GM23338 (cell line): ENCODE results near the gene TIE1. TPM values are rescaled to one million over a fixed set of nuclear protein-coding genes. Genes with fewer than 3 reads are reported as not detected.
A peak's percentile ranks its signal among the peaks of the same experiment; 100 is the strongest.

Experiments used
- ATAC-seq: fragments of 200-7000 bp; cut with Tn5 transposase; 3 replicates; pipeline ENCODE4 v1.9.1; 2020
- DNase-seq: peaks from one replicate; pipeline ENCODE4 v3.0.0-alpha.2; 2015; ENCODE audit warnings: low spot score
- H2AFZ ChIP-seq: fragments of 200-600 bp; sonication (generic); 2 replicates; pipeline ENCODE4 v1.8.0; 2016; ENCODE audit warnings: antibody characterized with exemption, mild to moderate bottlenecking, moderate library complexity
- H3F3A ChIP-seq: fragments of 200-600 bp; sonication (generic); replicated peaks from 2 replicates; pipeline ENCODE4 v1.8.0; 2017; ENCODE audit warnings: antibody characterized with exemption, mixed run types, low read depth
- H3K27ac ChIP-seq: fragments of 200-600 bp; sonication (generic); 2 replicates; pipeline ENCODE4 v1.6.1; 2016; ENCODE audit warnings: low read depth
- H3K27me3 ChIP-seq: fragments of 200-600 bp; sonication (generic); 2 replicates; pipeline ENCODE4 v1.8.0; 2016; ENCODE audit warnings: mild to moderate bottlenecking, mixed run types, moderate library complexity; ENCODE audit not compliant: insufficient read depth
- H3K36me3 ChIP-seq: fragments of 200-600 bp; sonication (generic); 2 replicates; pipeline ENCODE4 v1.8.0; 2016; ENCODE audit warnings: mild to moderate bottlenecking; ENCODE audit not compliant: insufficient read depth
- H3K4me1 ChIP-seq: fragments of 200-600 bp; sonication (generic); 2 replicates; pipeline ENCODE4 v1.8.0; 2016; ENCODE audit warnings: mild to moderate bottlenecking, moderate library complexity; ENCODE audit not compliant: insufficient read depth
- H3K4me2 ChIP-seq: fragments of 200-600 bp; sonication (generic); 2 replicates; pipeline ENCODE4 v1.7.1; 2017; ENCODE audit warnings: mixed run types
- H3K4me3 ChIP-seq: fragments of 200-600 bp; sonication (generic); 2 replicates; pipeline ENCODE4 v1.6.1; 2016; ENCODE audit warnings: mixed run types
- H3K79me2 ChIP-seq: fragments of 200-600 bp; sonication (generic); replicated peaks from 2 replicates; pipeline ENCODE4 v1.8.0; 2017; ENCODE audit warnings: mild to moderate bottlenecking; ENCODE audit not compliant: insufficient read depth
- H3K9me2 ChIP-seq: fragments of 200-600 bp; sonication (generic); 2 replicates; pipeline ENCODE4 v1.8.0; 2017; ENCODE audit not compliant: insufficient read depth
- H4K20me1 ChIP-seq: fragments of 200-600 bp; sonication (generic); replicated peaks from 2 replicates; pipeline ENCODE4 v1.8.0; 2017; ENCODE audit warnings: mild to moderate bottlenecking; ENCODE audit not compliant: insufficient read depth
- H3K27ac Mint-ChIP-seq: 2 replicates; pipeline ENCODE4 v1.8.0; 2020; ENCODE audit warnings: inconsistent platforms, mild to moderate bottlenecking, moderate library complexity, mixed read lengths
- H3K27me3 Mint-ChIP-seq: 3 replicates; pipeline ENCODE4 v1.8.0; 2022; ENCODE audit warnings: low read depth, mild to moderate bottlenecking, moderate library complexity, mixed read lengths, inconsistent platforms; ENCODE audit not compliant: insufficient read depth, poor library complexity
- H3K36me3 Mint-ChIP-seq: 3 replicates; pipeline ENCODE4 v1.8.0; 2021; ENCODE audit warnings: low read depth, mild to moderate bottlenecking, inconsistent platforms, moderate library complexity, mixed read lengths
- H3K4me1 Mint-ChIP-seq: 3 replicates; pipeline ENCODE4 v1.8.0; 2020; ENCODE audit warnings: mild to moderate bottlenecking, inconsistent platforms, mixed read lengths
- H3K4me3 Mint-ChIP-seq: 3 replicates; pipeline ENCODE4 v1.8.0; 2021; ENCODE audit warnings: moderate library complexity, mild to moderate bottlenecking, inconsistent platforms, mixed read lengths
- H3K9me3 Mint-ChIP-seq: 3 replicates; pipeline ENCODE4 v1.8.0; 2020; ENCODE audit warnings: moderate library complexity, mild to moderate bottlenecking, inconsistent platforms, mixed read lengths
- CREB1 ChIP-seq: fragments of 250-450 bp; sonication (Bioruptor Pico); IDR thresholded peaks from 2 replicates; pipeline ENCODE4 v1.5.0; 2020; ENCODE audit warnings: low read depth, mild to moderate bottlenecking, moderate library complexity
- CTCF ChIP-seq, 2 experiments: fragments of 200-600 bp in 1 of 2; sonication (generic) in 1 of 2; conservative IDR thresholded peaks; 2 replicates each; pipeline versions ENCODE4 v1.5.1 to v1.6.1; 2016 to 2017; ENCODE audit warnings: antibody characterized with exemption in 2 of 2, low read depth in 2 of 2, mild to moderate bottlenecking in 2 of 2, moderate library complexity in 1 of 2
- EZH2 ChIP-seq: fragments of 200-600 bp; sonication (generic); IDR thresholded peaks from one replicate; pipeline ENCODE4 v1.8.0; 2017; ENCODE audit warnings: antibody characterized with exemption, mild to moderate bottlenecking, low read depth; ENCODE audit not compliant: unreplicated experiment
- EZH2phosphoT487 ChIP-seq: fragments of 200-600 bp; sonication (generic); IDR thresholded peaks from one replicate; pipeline ENCODE4 v1.8.1; 2018; ENCODE audit warnings: antibody characterized with exemption; ENCODE audit not compliant: unreplicated experiment
- JUNB ChIP-seq: IDR thresholded peaks from one replicate; pipeline ENCODE4 v1.6.1; 2016; ENCODE audit warnings: antibody characterized with exemption; ENCODE audit not compliant: unreplicated experiment
- NANOG ChIP-seq: IDR thresholded peaks from 2 replicates; pipeline ENCODE4 v1.6.1; 2016; ENCODE audit warnings: antibody characterized with exemption, borderline replicate concordance
- POLR2AphosphoS5 ChIP-seq: IDR thresholded peaks from 2 replicates; pipeline ENCODE4 v1.6.1; 2016; ENCODE audit warnings: antibody characterized with exemption, low read depth
- STAT1 ChIP-seq: IDR thresholded peaks from one replicate; pipeline ENCODE4 v1.6.1; 2016; ENCODE audit warnings: antibody characterized with exemption; ENCODE audit not compliant: unreplicated experiment
- ZNF114 ChIP-seq: fragments of 250-450 bp; sonication (Bioruptor Pico); IDR thresholded peaks from 2 replicates; pipeline ENCODE4 v1.5.0; 2020; ENCODE audit warnings: mild to moderate bottlenecking, moderate library complexity
- ZNF331 ChIP-seq: fragments of 250-450 bp; sonication (Bioruptor Pico); IDR thresholded peaks from 2 replicates; pipeline ENCODE4 v1.5.0; 2020; ENCODE audit warnings: low read depth, mild to moderate bottlenecking, moderate library complexity
- ZNF462 ChIP-seq: fragments of 250-450 bp; sonication (Bioruptor Pico); IDR thresholded peaks from 2 replicates; pipeline ENCODE4 v1.5.0; 2020; ENCODE audit warnings: mild to moderate bottlenecking, moderate library complexity
- polyA plus RNA-seq: library from polyadenylated mRNA; unstranded; fragments of >200 nt; fragmentation: Nextera tagmentation; extraction: Ambion mirVana; gene quantifications from 2 replicates; pipeline ENCODE4 v1.2.1, GENCODE V29; 2016
- total RNA-seq: library from RNA; depleted of rRNA; stranded (reverse); fragments of >200 nt; shearing (Covaris generic); gene quantifications from 2 replicates; pipeline ENCODE4 v1.2.3, GENCODE V29; 2014

The TIE1 gene
- total and polyA plus RNA-seq, 2 experiments from 2014 or later = 0.37 to 2.3 TPM

- H3K4me2 ChIP-seq = peak overlapping the region; percentile 83; the same call in 1 of the 2 replicates
- no peak overlapping the region for H2AFZ ChIP-seq
- DNase-seq = no peak
- Mint-ChIP-seq H3K9me3 (no peaks in the 10 kb centered on the region), H3K4me3 (peak overlapping the region; percentile 77), H3K36me3 (peaks cover 18% of the 10 kb centered on the region; the same call in 2 of the 3 replicates), H3K27me3 (peaks cover 15% of the 10 kb centered on the region), H3K27ac (no peak overlapping the region), H3K4me1 (peaks cover 27% of the 10 kb centered on the region)
- TF ChIP-seq NANOG = no peak
- no peak for TF ChIP-seq EZH2
- peak in 1 of 2 experiments; percentile 17; a peak in 2 of 4 replicates for TF ChIP-seq CTCF (conservative IDR thresholded peaks at IDR 0.05; ENCODE audit: low read depth in 2 of 2)
- TF ChIP-seq EZH2phosphoT487 = no peak
- H3F3A ChIP-seq = no peaks in the 10 kb centered on the region
- H3K9me2 ChIP-seq = no peaks in the 10 kb centered on the region
- H3K4me1 ChIP-seq = peaks cover 14% of the 10 kb centered on the region
- H3K4me3 ChIP-seq = no peak overlapping the region
- no peak for ATAC-seq
- no peaks in the 10 kb centered on the region for H4K20me1 ChIP-seq
- no peaks in the 10 kb centered on the region for H3K27me3 ChIP-seq
- no peak overlapping the region for H3K27ac ChIP-seq
- H3K79me2 ChIP-seq = no peaks in the 10 kb centered on the region
- no peaks in the 10 kb centered on the region for H3K36me3 ChIP-seq
Observed at GRCh38 chr1:43284065-43284464, 16.7 kb upstream of the TIE1 start.

GRCh38 chr1:43284546-43285110 lies 16.2 kb upstream of the TIE1 start:
- no peaks in the 10 kb centered on the region for H3F3A ChIP-seq
- H3K27me3 ChIP-seq = no peaks in the 10 kb centered on the region
- no peaks in the 10 kb centered on the region for H3K79me2 ChIP-seq
- Mint-ChIP-seq H3K4me3 (peak overlapping the region; percentile 77), H3K9me3 (no peaks in the 10 kb centered on the region), H3K36me3 (peaks cover 18% of the 10 kb centered on the region; the same call in 2 of the 3 replicates), H3K27ac (peak overlapping the region; percentile 86), H3K4me1 (peaks cover 27% of the 10 kb centered on the region), H3K27me3 (peaks cover 15% of the 10 kb centered on the region)
- H3K9me2 ChIP-seq = no peaks in the 10 kb centered on the region
- ATAC-seq (no peak), DNase-seq (no peak)
- no peak overlapping the region for H3K27ac ChIP-seq
- H3K36me3 ChIP-seq = no peaks in the 10 kb centered on the region
- H3K4me2 ChIP-seq = peak overlapping the region; percentile 83
- peak overlapping the region; percentile 68 for H3K4me3 ChIP-seq
- no peak overlapping the region for H2AFZ ChIP-seq
- H3K4me1 ChIP-seq = peaks cover 14% of the 10 kb centered on the region
- H4K20me1 ChIP-seq = no peaks in the 10 kb centered on the region
- TF ChIP-seq CREB1 (CRISPR knock-in tag) (no peak), EZH2phosphoT487 (no peak), ZNF114 (no peak), NANOG (no peak), JUNB (no peak), ZNF462 (CRISPR knock-in tag) (no peak), ZNF331 (CRISPR knock-in tag) (no peak), CTCF (conservative IDR thresholded peaks at IDR 0.05; ENCODE audit: low read depth in 2 of 2) (no peak), EZH2 (no peak), POLR2AphosphoS5 (no peak), STAT1 (no peak)
